T-helper 9 cell (primary cell): ENCODE results near the gene SCML1.

ENCODE experiments used
- DNase-seq: peaks from one replicate; pipeline ENCODE4 v3.0.0-alpha.2; 2020

SCML1 gene

DNA sequence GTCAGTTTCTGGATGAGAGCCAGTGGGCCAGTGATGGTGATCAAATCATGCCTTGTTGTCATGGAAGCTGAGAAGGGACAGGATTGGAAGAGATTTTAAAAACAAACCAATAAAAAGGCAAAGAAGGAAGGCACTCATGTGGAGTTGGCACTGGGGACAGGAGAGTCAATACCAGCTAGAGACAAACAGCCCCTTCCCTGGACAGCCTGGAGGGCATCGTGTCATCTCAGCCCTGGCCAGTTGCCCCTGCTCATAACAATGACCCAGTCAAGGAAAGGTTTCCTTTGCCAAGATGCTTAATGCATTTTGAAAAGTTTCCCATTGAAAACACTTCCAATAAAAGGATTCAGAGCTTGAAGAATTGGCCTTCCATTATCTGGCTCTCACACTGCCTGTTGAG, 55.5 kb downstream of the SCML1 start:
- no peak for DNase-seq

DNA sequence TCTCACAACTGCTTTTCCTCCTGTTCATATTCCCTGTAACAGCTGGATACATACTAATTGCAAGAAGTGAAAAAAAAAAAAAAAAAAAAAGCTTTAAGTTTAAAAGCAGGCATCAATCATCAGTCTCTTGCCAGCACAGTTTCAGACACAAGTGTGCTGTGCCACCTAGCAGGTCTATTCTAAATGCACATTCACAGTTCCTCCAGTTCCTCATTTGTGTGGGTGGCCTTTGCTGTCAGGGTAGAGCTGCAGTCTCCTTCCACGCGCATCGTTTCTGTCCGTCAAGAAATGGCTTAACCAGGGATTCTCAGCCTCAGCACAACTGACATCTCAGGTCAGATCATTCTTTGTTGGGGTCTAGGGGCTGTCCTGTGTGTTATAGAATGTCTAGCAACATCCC, 61.6 kb downstream of the SCML1 start:
- DNase-seq: no peak

DNA sequence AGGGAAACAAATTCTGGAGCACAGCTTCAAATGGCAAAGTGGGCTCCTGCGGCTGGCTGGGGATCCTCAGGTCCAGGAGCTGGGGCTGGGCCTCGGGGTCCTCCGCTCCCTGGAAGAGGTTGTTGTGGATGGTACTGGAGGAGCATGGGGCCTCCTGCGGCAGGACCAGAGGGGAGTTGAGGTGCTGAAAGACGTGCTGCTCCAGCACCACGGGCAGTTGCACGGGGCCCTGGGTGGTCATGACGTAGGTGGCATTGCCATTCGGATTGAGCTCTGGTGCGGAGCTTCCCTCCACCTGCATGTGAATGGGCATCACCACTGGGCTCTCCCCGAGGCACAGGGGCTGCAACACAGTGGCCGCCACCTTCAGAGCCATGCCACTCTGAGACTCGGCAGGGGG, 64.1 kb downstream of the SCML1 start:
- DNase-seq: no peak

DNA sequence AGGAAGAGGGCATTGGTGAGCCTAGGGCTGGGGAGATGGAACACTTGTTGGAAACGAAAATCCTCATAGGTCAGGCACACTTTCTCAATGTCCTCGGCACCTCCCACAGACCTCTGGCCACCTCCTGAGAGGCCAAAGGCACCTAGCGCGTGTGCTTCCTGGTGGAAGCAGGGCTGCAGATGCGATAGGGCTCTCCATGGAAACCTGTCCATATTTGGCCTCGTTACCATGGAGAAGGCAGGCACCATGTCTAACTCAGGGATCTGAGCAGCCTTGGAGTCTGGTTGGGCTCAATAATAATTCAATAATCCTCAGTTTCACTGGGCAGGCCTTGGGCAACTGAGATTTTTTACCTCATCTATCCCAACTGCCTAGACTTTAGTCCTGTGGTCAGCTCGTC, 65.5 kb downstream of the SCML1 start:
- no peak for DNase-seq

DNA sequence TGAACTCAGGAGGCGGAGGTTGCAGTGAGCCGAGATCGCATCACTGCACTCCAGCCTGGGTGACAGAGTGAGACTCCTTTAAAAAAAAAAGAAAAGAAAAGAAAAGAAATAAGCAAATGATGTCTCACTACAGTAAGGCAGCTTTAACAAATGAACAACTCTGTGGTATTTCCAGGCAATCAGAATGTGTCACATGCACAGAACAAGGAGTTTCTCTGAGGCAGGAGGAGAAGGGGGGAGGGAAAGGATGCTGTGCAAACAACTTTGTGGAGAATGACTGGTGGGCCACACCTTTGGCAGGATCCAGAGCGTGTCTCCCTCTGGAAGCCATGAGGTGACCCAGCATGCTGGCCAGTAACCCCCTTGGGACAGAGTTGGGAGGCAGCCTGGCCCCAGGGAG, 66.2 kb downstream of the SCML1 start:
- no peak for DNase-seq
